NCI-H526 (cell line): ENCODE data around the gene ITGAL.
"Not testable (repeated sequence)": the region's sequence is repeated elsewhere in the genome, so short reads cannot be mapped to it uniquely, and the experiment has no call there.

ENCODE experiments used
- DNase-seq, 2 experiments: peaks; one replicate each; lab custom pipeline; 2025; lab: John Stamatoyannopoulos, UW

ITGAL gene

GRCh38 chr16:30457743-30458560 is 14.6 kb upstream of the ITGAL start:
- no peak for DNase-seq

DNA sequence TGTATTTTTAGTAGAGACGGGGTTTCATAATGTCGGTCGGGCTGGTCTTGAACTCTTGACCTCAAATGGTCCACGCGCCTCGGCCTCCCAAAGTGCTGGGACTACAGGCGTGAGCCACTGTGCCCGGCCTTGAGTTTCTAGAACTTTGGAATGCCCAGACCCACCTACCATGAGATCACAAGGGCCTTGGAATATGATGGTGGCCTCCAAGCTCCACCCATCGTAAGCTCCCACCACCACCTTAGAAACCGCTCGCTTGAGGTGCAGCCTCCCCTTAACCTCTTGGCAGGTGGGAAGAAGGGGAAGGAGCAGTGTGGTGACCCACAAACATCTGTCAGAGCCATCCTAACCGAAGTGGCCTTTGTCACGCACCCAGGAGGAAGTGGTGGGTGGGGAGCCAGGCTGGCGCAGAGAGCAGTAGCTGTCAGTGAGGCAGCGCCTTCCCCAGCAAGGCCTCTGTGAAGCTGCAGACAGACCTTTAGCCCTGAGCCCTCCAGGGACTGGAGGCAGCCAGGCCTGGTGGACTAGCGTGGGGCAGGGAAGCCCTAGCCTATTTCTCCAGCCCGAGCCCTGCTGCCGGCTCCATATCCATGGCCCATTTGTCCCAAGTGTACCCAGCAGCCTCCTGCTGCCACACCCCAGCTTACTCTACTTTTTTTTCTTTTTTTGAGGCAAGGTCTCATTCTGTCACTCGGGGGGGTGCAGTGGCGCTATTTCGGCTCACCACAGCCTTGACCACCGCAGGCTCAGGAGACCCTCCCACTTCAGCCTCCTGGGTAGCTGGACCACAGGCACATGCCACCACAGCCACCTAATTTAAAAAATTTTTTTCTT is 13.8 kb upstream of the ITGAL start:
- DNase-seq, result no peak

- no peak for DNase-seq
Observed at GRCh38 chr16:30459456-30459855, 13.1 kb upstream of the ITGAL start.

GRCh38 chr16:30461426-30461825 is 11.1 kb upstream of the ITGAL start:
- not testable (repeated sequence) for DNase-seq

DNA sequence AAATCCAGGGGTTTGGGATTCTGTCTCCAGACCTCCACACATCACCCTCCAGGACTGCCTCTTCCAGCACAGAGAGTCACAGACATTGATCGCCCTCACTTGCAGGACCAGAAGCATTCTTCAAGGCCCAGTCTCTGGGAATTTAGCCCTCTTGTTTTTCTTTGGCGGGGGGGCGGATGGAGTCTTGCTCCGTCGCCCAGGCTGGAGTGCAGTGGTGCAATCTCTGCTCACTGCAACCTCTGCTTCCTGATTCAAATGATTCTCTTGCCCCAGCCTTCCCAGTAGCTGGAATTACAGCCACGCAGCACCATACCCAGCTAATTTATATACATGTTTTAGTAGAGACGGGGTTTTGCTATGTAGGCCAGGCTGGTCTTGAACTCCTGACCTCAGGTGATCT is 8.5 kb upstream of the ITGAL start:
- no peak for DNase-seq

GRCh38 chr16:30470170-30470512 is 2.4 kb upstream of the ITGAL start:
- no peak for DNase-seq

DNA sequence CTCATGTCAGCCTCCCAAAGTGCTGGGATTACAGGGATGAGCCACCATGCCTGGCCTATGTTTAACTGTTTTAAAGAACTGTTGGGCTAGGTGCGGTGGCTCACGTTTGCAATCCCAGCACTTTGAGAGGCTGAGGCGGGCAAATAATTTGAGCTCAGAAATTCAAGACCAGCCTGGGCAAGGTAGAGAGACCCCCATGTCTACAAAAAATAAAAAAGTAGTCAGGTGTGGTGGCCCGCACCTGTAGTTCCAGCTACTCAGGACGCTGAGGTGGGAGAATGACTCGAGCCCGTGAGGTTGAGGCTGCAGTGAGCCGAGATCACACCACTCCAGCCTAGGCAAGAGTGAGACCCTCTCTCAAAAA is 1.9 kb upstream of the ITGAL start:
- no peak for DNase-seq

DNA sequence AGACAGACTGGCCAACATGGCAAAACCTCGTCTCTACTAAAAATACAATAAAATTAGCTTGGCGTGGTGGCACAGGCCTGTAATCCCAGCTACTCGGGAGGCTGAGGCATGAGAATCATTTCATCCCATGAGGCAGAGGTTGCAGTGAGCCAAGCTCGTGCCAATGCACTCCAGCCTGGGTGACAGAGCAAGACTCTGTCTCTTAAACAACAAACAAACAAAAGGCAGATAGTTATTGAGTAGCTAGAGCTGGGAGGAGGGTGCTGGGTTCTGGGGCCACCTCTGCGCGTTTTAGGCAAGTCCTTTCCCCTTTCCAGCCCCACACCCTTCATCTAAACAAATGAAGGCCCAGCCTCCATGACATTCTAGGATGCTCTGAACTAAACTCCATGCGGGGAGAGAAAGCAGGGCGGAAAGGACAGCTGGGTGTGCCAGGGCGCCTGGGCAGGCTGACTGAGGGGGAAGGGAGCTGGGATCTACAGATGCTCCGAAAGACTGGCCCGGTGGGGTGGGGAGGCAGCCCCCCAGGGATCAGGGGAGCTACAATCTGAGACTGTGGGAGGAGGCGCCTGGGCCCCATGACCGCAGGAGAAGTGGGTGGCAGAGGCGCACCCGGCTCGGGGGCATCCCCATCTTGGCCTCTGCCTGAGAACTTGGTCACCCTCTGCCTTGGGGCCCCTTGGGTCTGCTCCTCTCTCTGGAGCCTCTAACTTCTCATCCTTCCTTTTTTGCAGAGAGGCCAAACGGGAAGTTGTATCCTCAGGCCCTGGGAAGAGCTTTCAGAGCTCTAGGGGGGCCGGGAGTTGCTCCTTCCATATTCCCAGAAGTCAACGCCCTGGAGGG is 910 bp downstream of the ITGAL start:
- no peak for DNase-seq

DNA sequence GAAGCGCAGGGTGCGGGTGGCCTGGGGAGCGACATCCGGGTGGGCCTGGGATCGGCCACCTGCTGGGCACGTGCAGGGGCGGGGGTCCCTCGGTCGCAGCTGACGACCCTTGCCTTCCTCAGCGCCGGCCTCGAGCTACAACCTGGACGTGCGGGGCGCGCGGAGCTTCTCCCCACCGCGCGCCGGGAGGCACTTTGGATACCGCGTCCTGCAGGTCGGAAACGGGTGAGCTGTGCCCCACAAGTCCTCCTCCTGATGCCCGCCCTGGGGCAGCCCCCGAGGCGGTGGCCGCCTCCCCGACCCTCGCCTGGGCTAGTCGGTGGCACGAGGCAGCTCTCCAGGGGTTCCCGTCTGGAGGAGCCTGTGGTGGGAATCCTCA is 1.5 kb downstream of the ITGAL start:
- no peak for DNase-seq

- DNase-seq, result no peak
Observed at GRCh38 chr16:30474684-30475083, 2.1 kb downstream of the ITGAL start.

DNA sequence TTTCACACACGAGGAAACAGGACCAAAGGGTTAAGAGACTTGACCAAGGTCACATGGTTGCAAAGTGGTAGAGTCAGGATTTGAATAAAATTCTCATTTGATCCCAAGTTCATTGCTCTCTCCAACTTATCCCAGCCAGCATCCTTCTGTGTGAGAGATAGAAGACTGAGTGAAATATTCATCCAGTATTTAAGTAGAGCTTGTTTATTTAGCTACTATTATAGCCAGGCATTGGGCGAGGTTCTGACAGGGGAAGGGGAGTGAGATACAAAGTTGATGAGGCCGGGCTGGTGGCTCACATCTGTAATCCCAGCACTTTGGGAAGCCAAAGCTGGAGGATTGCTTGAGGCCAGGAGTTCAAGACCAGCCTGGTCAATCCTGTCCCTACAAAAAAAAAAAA is 4.4 kb downstream of the ITGAL start:
- no peak for DNase-seq

DNA sequence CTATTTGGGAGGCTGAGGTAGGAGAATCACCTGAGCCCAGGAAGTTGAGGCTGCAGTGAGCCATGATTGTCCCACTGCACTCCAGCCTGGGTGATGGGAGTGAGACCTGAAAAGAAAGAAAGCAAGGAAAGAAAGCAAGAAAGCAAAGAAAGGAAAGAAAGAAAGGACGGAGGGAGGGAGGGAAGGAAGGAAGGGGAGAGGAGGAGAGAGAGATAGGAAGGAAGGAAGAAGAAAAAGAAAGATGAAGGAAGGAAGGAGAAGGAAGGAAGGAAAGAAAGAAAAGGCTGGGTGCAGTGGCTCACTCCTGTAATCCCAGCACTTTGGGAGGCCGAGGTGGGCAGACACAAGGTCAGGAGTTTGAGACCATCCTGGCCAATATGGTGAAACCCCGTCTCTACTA is 5.2 kb downstream of the ITGAL start:
- DNase-seq, result not testable (repeated sequence)

DNA sequence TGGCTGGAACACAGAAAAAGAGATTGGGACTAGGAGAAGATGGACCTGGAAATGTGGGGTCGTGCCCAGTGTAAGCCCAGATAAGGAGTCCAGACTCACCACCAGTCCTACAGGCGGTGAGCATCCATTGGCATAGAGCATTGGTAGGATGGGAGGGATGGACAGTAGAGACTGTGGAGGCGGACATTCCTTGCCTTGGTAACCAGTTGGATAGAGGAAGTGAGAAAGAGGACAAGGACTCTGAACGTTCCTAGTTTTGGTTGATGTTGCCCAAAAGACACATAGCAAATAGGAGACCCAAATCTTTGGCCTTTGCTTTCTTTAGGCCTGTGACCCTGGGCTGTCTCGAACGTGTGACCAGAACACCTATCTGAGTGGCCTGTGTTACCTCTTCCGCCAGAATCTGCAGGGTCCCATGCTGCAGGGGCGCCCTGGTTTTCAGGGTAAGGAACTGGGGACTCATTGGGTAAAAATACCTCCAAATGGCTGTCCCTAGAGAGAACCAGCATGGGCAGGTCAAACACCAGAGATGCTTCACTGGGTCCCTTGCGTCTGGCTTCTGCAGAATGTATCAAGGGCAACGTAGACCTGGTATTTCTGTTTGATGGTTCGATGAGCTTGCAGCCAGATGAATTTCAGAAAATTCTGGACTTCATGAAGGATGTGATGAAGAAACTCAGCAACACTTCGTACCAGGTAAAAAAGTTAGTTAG is 6.4 kb downstream of the ITGAL start:
- DNase-seq, result no peak

- DNase-seq, result no peak
Observed at GRCh38 chr16:30481381-30481780, 8.8 kb downstream of the ITGAL start.

- no peak for DNase-seq
Observed at GRCh38 chr16:30482366-30482765, 9.8 kb downstream of the ITGAL start.

GRCh38 chr16:30484887-30485286 is 12.3 kb downstream of the ITGAL start:
- no peak for DNase-seq

GRCh38 chr16:30485818-30486436 is 13.4 kb downstream of the ITGAL start:
- DNase-seq, result no peak

- no peak for DNase-seq
Observed at GRCh38 chr16:30488764-30489605, 16.4 kb downstream of the ITGAL start.

GRCh38 chr16:30490210-30490609 is 17.7 kb downstream of the ITGAL start:
- peak in 1 of 2 experiments; percentile 7 for DNase-seq

DNA sequence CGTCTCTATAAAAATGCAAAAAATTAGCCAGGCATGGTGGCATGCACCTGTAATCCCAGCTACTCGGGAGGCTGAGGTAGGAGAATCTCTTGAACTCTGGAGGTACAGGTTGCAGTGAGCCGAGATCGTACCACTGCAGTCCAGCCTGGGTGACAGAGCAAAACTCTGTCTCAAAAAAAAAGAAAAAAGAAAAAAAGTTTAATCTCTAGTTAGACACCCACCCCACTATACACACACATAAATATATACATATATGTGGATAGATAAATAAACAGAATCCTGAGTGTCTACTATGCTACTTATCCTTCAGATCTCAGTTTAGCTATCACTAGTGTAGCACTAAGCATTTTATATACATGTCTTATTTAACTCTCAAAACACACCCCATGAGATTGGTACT is 18.7 kb downstream of the ITGAL start:
- no peak for DNase-seq
